K562 (cell line): ENCODE data around the gene PAFAH2. TPM values are rescaled to one million over a fixed set of nuclear protein-coding genes. Genes with fewer than 3 reads are reported as not detected.

Experiments used
- ATAC-seq: fragments of 200-7000 bp; cut with Tn5 transposase; 3 replicates; pipeline ENCODE4 v1.9.1; 2020; ENCODE audit warnings: moderate library complexity
- BruUV-seq: library from RNA; stranded (reverse); fragments of 400-500 nt; replicated peaks from 2 replicates; lab custom pipeline; 2021; lab: Mats Ljungman, UMichigan
- CTCF ChIA-PET: fragments of 300-600 bp; formaldehyde crosslinking; extraction: SDS; loops from one replicate; lab custom pipeline; 2021; ENCODE audit warnings: low intra/inter-chr PET ratio; lab: Yijun Ruan, JAX
- POLR2A ChIA-PET: fragments of 300-600, 350-650 bp; sonication (Branson Sonifier 250); formaldehyde crosslinking; extraction: SDS; loops from one replicate; lab custom pipeline; 2021; ENCODE audit warnings: antibody characterized with exemption, inconsistent platforms; lab: Yijun Ruan, JAX
- DNase-seq, 4 experiments: peaks; one replicate each; pipeline versions ENCODE4 v3.0.0 to v3.0.0-alpha.2; 2011 to 2018; ENCODE audit warnings: low spot score in 3 of 4, mixed read lengths in 3 of 4; ENCODE audit errors: extremely low read depth in 1 of 4
- FAIRE-seq: peaks from 2 replicates; lab custom pipeline; 2011; peaks lifted over from hg19 to GRCh38; lab: Jason Lieb, UNC
- H2AFZ ChIP-seq: 2 replicates; pipeline ENCODE4 v1.6.0; 2011; ENCODE audit warnings: low read depth, low read length, control low read depth, inconsistent platforms
- H3K27ac ChIP-seq: fragments of 200-600 bp; 3 replicates; pipeline ENCODE4 v1.8.0; 2011; ENCODE audit warnings: low read depth, mild to moderate bottlenecking, control low read depth, inconsistent platforms, low read length, moderate library complexity, mixed read lengths; ENCODE audit errors: extremely low read depth
- H3K27me3 ChIP-seq, 2 experiments: fragments of 300-600 bp in 1 of 2; 2 replicates in 1 of 2; 3 replicates in 1 of 2; pipeline versions ENCODE4 v1.6.0 to v1.8.0; 2011; ENCODE audit warnings: inconsistent platforms in 2 of 2, low read length in 2 of 2, mild to moderate bottlenecking in 1 of 2, mixed read lengths in 1 of 2, moderate library complexity in 1 of 2; ENCODE audit not compliant: control insufficient read depth in 2 of 2, insufficient read depth in 2 of 2
- H3K36me3 ChIP-seq: fragments of 300-600 bp; 3 replicates; pipeline ENCODE4 v1.8.0; 2011; ENCODE audit warnings: mild to moderate bottlenecking, low read length, inconsistent platforms; ENCODE audit not compliant: control insufficient read depth, insufficient read depth
- H3K4me1 ChIP-seq, 2 experiments: fragments of 200-600 bp in 1 of 2; replicated peaks in 1 of 2; 2 replicates in 1 of 2; 3 replicates in 1 of 2; pipeline versions ENCODE4 v1.5.1 to v1.8.0; 2011; ENCODE audit warnings: inconsistent platforms in 2 of 2, low read length in 2 of 2, mild to moderate bottlenecking in 1 of 2, mixed read lengths in 1 of 2, moderate library complexity in 1 of 2; ENCODE audit not compliant: control insufficient read depth in 2 of 2, insufficient read depth in 2 of 2
- H3K4me2 ChIP-seq: 2 replicates; pipeline ENCODE4 v1.6.1; 2011; ENCODE audit warnings: low read length, control low read depth, inconsistent platforms, mixed read lengths; ENCODE audit not compliant: insufficient read depth
- H3K4me3 ChIP-seq: fragments of 200-600 bp; sonication (generic), shearing (Covaris generic); 2 replicates; pipeline ENCODE4 v1.5.1; 2016; ENCODE audit warnings: control low read depth, inconsistent platforms
- H3K79me2 ChIP-seq: fragments of 200-600 bp; 3 replicates; pipeline ENCODE4 v1.8.0; 2011; ENCODE audit warnings: low read length, inconsistent platforms; ENCODE audit not compliant: control insufficient read depth, insufficient read depth
- H3K9ac ChIP-seq, 2 experiments: 2 replicates each; pipeline versions ENCODE4 v1.6.0 to v1.6.1; 2011; ENCODE audit warnings: low read depth in 2 of 2, low read length in 2 of 2, control low read depth in 1 of 2, inconsistent platforms in 1 of 2, mild to moderate bottlenecking in 1 of 2, mixed read lengths in 1 of 2; ENCODE audit not compliant: insufficient read depth in 1 of 2
- H3K9me1 ChIP-seq: one replicate; pipeline ENCODE4 v1.6.0; 2011; ENCODE audit warnings: inconsistent platforms, mild to moderate bottlenecking, low read length, moderate library complexity; ENCODE audit not compliant: control insufficient read depth, insufficient read depth
- H3K9me3 ChIP-seq: replicated peaks from 2 replicates; pipeline ENCODE4 v1.5.1; 2011; ENCODE audit warnings: low read depth, low read length, inconsistent platforms; ENCODE audit not compliant: control insufficient read depth, insufficient read depth
- H4K20me1 ChIP-seq: replicated peaks from 2 replicates; pipeline ENCODE4 v1.6.1; 2011; ENCODE audit warnings: low read length, inconsistent platforms, mixed read lengths; ENCODE audit not compliant: control insufficient read depth, insufficient read depth
- ADNP ChIP-seq: fragments of 200-800 bp; sonication (Bioruptor generic); IDR thresholded peaks from 2 replicates; pipeline ENCODE4 v1.6.1; 2016; ENCODE audit warnings: missing genetic modification characterization, missing compliant biosample characterization
- ETV1 ChIP-seq: fragments of 450-650 bp; conservative IDR thresholded peaks from 2 replicates; pipeline ENCODE4 v1.6.1; 2016; ENCODE audit warnings: missing genetic modification characterization, control low read depth, low read depth, missing compliant biosample characterization
- NCOA1 ChIP-seq: fragments of 450-650 bp; IDR thresholded peaks from 2 replicates; pipeline ENCODE4 v1.6.1; 2016; ENCODE audit warnings: low read depth
- RFX5 ChIP-seq: IDR thresholded peaks from 2 replicates; pipeline ENCODE4 v1.6.1; 2011; ENCODE audit warnings: low read depth, mild to moderate bottlenecking, improper control_type of control experiment, low read length
- SIN3B ChIP-seq: fragments of 450-650 bp; IDR thresholded peaks from 2 replicates; pipeline ENCODE4 v1.6.1; 2017; ENCODE audit warnings: low read depth, mild to moderate bottlenecking, moderate library complexity
- STAG1 ChIP-seq: sonication (generic); formaldehyde crosslinking; IDR thresholded peaks from 2 replicates; pipeline ENCODE4 v1.5.0; 2020; ENCODE audit warnings: missing genetic modification reagents, borderline replicate concordance
- XRCC5 ChIP-seq: fragments of 200-400 bp; formaldehyde crosslinking; IDR thresholded peaks from 2 replicates; pipeline ENCODE4 v1.6.1; 2017; ENCODE audit warnings: low read depth, mild to moderate bottlenecking, low read length
- YBX1 ChIP-seq: fragments of 450-650 bp; IDR thresholded peaks from 2 replicates; pipeline ENCODE4 v1.7.1; 2016; ENCODE audit warnings: mild to moderate bottlenecking
- WGBS: fragments of 100-300 bp; shearing (Covaris generic); methylation state at CpG from one replicate; pipeline ENCODE4 v1.1.6; 2016; ENCODE audit warnings: low coverage, mixed read lengths; ENCODE audit not compliant: insufficient coverage; ENCODE audit errors: missing lambda C conversion rate; 5-methylcytosine and 5-hydroxymethylcytosine counted together
- in situ Hi-C: fragments of 300-500 bp; cut with MboI; formaldehyde crosslinking; loops from 4 replicates; pipeline ENCODE4 v1.15.0; 2018; ENCODE audit warnings: inconsistent platforms, mixed read lengths
- intact Hi-C: fragments of 100-400 bp; cut with micrococcal nuclease; formaldehyde crosslinking; loops from 2 replicates; pipeline ENCODE4 v1.14.2; 2022
- polyA plus RNA-seq, 8 experiments: library from polyadenylated mRNA; depleted of rRNA in 4 of 8; stranded (reverse) in 5 of 8; unstranded in 3 of 8; fragments of >200 nt; fragmentation: Nextera tagmentation in 2 of 8; fragmentation: Illumina TruSeq in 1 of 8; extraction: Ambion mirVana in 2 of 8; extraction: Trizol in 1 of 8; gene quantifications; 2 replicates each; pipeline versions ENCODE4 v1.2.1 to v1.2.3, GENCODE V29; 2011 to 2014; ENCODE audit warnings: inconsistent platforms in 1 of 8, missing spikeins in 1 of 8
- total RNA-seq, 7 experiments: library from RNA; depleted of rRNA in 6 of 7; stranded (reverse); fragments of >200 nt in 6 of 7; fragmentation: Illumina TruSeq in 2 of 7; extraction: Trizol in 2 of 7; gene quantifications; 2 replicates each; pipeline versions ENCODE4 v1.2.1 to v1.2.3, GENCODE V29; 2011 to 2021; ENCODE audit warnings: low replicate concordance in 1 of 7
- TF ChIP-seq, protein P1 (sequence below), 2 experiments: IDR thresholded peaks; 2 replicates each; pipeline ENCODE4 v1.6.1; 2011; ENCODE audit warnings: borderline replicate concordance in 1 of 2, control low read depth in 1 of 2, low read depth in 1 of 2, low read length in 1 of 2, mild to moderate bottlenecking in 1 of 2, mixed read lengths in 1 of 2, moderate library complexity in 1 of 2; ENCODE audit not compliant: insufficient read depth in 1 of 2, insufficient read length in 1 of 2, poor library complexity in 1 of 2, severe bottlenecking in 1 of 2; ENCODE audit errors: extremely low read depth in 1 of 2

PAFAH2 gene
- total and polyA plus RNA-seq, 9 of the 15 experiments (the other 6 are each of a cell fraction or from before 2014, with no cell fraction given), result 4.2 to 10.9 (median 6.8) TPM

DNA sequence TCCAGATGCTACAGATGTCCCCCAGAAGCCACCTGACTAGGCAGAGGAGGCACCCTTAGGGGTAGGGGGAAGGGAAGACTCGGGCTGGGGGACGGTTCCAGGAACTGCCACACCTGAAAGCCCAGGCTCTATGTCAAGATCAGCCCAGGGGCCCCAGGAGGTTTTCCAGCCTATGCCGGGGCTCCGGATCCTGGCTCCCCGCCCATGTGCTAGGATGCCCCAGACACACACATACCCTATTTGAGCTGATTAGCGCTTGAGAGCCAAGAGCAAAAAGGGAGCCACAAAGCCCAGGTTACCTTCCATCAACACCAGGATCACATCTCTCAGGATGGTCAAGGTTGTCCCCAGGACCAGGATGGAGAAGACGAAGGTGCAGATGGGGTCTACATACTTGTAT is 43.5 kb upstream of the PAFAH2 start (continued):
- TF ChIP-seq ADNP, result no peak

DNA sequence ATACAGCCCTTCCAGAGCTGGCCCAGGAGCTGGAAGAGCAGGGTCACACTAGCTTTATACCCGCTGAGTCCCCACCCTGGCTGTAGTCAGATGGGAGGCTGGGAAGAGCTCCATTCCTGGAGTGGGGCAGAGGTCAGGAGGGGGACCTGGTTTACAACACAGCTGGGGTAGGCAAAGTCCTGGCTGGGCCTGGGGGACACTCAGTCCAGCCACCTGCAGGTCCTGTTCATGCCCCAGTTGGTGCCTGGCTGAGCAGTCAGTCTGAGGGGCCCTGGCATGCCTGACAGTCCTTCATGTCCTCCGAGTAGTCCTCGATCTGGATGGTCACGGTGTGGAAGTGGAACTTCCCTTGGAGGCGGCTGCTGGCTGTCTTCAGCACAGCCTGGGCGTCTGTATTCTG is 41.0 kb upstream of the PAFAH2 start:
- DNase-seq, result no peak
- Histone ChIP-seq H3K9ac (peak overlapping the region in 1 of 2 experiments; percentile 86; a peak in 3 of 4 replicates), H3K36me3 (no peaks in the 10 kb centered on the region), H3K27me3 (no peaks in the 10 kb centered on the region), H3K4me3 (no peak overlapping the region), H3K4me2 (no peak overlapping the region), H2AFZ (no peak overlapping the region), H3K4me1 (peaks cover 31 to 55% of the 10 kb centered on the region in 2 experiments), H3K79me2 (peaks cover 8% of the 10 kb centered on the region; the same call in 2 of the 3 replicates), H3K27ac (no peak overlapping the region), H4K20me1 (no peaks in the 10 kb centered on the region), H3K9me3 (no peaks in the 10 kb centered on the region), H3K9me1 (no peaks in the 10 kb centered on the region)
- ChIA-PET POLR2A (interaction anchor here (0.6 to 1.9 kb wide), 9 partner anchors 15 to 213 kb away, joined by 3 to 8 read pairs (median 4); no protein-coding TSS in a partner anchor), CTCF (no interaction called here)
- TF ChIP-seq RFX5 (no peak), STAG1 (0 out of 2 replicates have a peak, but pooled peaks have one; percentile 9), SIN3B (no peak), YBX1 (no peak), NCOA1 (no peak), XRCC5 (no peak), ETV1 (no peak)
- TF ChIP-seq, protein P1, sequence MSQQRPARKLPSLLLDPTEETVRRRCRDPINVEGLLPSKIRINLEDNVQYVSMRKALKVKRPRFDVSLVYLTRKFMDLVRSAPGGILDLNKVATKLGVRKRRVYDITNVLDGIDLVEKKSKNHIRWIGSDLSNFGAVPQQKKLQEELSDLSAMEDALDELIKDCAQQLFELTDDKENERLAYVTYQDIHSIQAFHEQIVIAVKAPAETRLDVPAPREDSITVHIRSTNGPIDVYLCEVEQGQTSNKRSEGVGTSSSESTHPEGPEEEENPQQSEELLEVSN (IDR thresholded peaks at IDR 0.05; ENCODE audit: borderline replicate concordance in 1 of 2, extremely low read depth in 1 of 2, insufficient read depth in 1 of 2, insufficient read length in 1 of 2, low read depth in 1 of 2, low read length in 1 of 2, poor library complexity in 1 of 2, severe bottlenecking in 1 of 2), result no peak
- no peak for FAIRE-seq
- in situ Hi-C loops, result no loop called here
- WGBS, result 83% methylated on average over 6 of the region's 6 CpGs
- ATAC-seq, result no peak
- BruUV-seq, result no TSS peak
- intact Hi-C loops, result no loop called here
